ENCODE data around the gene ACTL8.

The ACTL8 gene

DNA sequence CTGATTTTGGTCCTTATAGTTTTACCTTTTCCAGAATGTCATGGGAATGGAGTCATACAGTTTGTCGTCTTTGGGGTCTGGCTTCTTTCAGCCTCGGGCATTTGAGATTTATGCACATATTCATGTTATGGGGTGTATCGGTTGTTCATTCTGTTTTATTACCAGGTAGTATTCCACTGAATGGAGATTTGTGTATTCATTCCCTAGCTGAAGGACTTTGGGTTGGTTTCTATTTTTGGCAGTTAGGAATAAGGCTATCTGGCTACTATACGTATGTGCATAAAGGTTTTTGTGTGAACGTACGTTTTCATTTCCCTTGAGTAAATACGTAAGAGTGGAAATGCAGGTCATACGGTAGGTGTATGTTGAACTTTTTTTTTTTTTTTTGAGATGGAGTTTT lies 65.1 kb downstream of the ACTL8 start:
- TF ChIP-seq ZNF274 (IDR thresholded peaks at IDR 0.05; ENCODE audit: low read depth, low read length) = no peak
- no peak overlapping the region for H3K4me3 ChIP-seq (ENCODE audit: low read length)

DNA sequence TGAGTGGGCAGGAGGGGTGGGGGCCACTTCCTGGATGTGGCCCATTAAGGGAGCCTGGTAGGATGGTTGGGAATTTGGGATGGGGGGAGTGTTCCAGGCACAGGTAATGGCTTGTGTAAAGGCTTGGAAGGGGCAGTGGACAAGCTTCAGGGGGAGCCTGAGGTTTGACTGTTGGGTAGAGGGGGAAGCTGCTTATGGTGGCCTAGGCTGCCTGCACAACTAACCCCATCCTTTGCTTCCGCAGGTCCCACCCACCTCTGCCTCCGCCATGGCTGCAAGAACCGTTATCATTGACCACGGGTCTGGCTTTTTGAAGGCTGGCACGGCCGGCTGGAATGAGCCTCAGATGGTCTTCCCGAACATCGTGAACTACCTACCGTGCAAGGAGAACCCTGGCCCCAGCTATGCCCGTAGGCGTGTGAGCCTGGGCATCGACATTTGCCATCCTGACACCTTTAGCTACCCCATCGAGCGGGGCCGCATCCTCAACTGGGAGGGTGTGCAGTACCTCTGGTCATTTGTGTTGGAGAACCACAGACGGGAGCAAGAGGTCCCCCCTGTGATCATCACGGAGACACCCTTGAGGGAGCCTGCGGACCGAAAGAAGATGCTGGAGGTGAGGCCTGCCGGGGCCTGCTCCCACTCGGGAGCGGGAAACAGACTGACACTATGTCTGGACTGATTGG lies 67.8 kb downstream of the ACTL8 start:
- no peak overlapping the region for H3K4me3 ChIP-seq (ENCODE audit: low read length)
- no peak for TF ChIP-seq ZNF274 (IDR thresholded peaks at IDR 0.05; ENCODE audit: low read depth, low read length)

DNA sequence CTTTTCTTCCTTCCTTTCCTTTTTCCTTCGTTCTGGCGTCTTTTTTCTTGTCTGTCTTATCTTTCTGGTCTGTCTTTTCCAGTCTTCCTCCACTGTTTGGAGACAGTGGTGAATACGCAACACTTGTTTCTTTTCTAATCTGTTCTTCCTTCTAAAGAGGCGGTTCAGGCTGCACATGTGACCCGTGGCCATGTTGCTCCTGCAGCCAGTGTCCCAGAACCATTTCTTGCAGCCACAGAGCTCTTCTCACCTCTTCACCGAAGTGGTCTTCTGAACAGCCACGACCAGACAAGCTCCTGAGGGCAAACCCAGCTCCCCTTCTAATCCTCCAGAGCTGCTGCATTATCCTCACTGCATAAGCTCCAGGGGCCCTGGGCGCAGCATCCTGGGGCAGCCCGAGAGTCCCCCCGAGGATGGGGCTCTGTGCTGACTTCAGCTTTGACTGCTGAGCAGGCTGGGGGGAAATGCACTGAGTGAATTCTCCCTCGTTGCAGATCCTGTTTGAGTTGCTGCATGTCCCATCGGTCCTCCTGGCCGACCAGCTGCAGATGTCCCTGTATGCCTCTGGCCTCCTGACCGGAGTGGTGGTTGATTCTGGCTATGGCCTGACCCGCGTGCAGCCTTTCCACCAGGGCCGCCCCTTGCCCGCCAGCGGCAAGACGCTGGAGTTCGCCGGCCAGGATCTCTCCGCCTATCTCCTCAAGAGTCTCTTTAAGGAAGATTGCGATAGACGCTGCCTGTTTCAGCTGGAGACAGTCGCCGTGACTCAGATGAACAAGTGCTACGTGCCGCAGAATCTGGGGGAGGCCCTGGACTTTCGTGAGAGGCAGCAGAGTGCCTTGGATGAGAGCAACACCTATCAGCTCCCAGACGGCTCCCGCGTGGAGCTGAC lies 70.4 kb downstream of the ACTL8 start:
- no peak overlapping the region for H3K4me3 ChIP-seq (ENCODE audit: low read length)
- no peak for TF ChIP-seq ZNF274 (IDR thresholded peaks at IDR 0.05; ENCODE audit: low read depth, low read length)

GRCh38 chr1:17826165-17826488 lies 71.0 kb downstream of the ACTL8 start:
- no peak overlapping the region for H3K4me3 ChIP-seq (ENCODE audit: low read length)
- no peak for TF ChIP-seq ZNF274 (IDR thresholded peaks at IDR 0.05; ENCODE audit: low read depth, low read length)

DNA sequence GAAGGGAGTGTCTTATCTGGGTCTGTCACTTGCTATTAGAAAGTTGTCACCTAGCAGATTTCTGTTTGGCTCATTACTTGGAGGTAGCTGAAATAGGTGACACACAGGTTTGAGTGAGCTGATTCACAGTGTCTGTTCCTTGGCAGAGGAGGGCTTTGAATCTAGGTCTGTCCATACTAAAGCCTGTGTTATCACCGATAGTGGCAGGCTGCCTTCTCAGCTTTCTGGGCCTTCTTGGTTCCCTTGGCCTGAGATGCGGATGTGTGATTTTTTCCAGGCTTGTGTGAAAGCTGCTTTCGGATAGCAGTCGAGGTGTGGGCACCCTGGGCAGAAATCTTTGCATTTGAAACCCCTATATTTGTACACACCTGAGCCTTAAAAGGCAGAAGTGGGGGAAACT lies 73.9 kb downstream of the ACTL8 start:
- no peak for TF ChIP-seq ZNF274 (IDR thresholded peaks at IDR 0.05; ENCODE audit: low read depth, low read length)

GRCh38 chr1:17829579-17829978 lies 74.4 kb downstream of the ACTL8 start:
- no peak overlapping the region for H3K4me3 ChIP-seq (ENCODE audit: low read length)
- no peak for TF ChIP-seq ZNF274 (IDR thresholded peaks at IDR 0.05; ENCODE audit: low read depth, low read length)

More for the DNA sequence above, 73.9 kb downstream of the ACTL8 start:
- H3K4me3 ChIP-seq (ENCODE audit: low read length) = no peak overlapping the region

DNA sequence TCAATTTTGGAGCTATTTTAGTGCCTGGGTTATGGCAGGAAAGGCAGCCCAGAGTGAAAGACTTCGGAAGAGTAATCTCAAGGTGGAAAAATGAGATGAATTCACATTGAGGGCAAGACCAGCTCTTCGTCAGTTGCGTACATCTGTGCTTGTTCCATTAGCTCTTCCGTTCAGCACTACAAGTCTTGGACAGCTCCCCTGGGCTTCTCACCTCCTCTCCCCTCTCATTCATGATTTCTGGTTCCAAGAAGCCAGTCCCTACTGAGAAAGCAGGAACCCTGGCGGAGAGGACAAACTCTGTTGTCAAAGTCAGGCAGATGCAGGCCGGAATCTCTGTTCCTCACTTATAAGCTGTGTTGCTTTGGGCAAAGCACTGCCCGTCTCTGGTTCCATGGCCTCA lies 76.5 kb downstream of the ACTL8 start:
- TF ChIP-seq ZNF274 (IDR thresholded peaks at IDR 0.05; ENCODE audit: low read depth, low read length) = no peak
- H3K4me3 ChIP-seq (ENCODE audit: low read length) = no peak overlapping the region

- no peak overlapping the region for H3K4me3 ChIP-seq (ENCODE audit: low read length)
- no peak for TF ChIP-seq ZNF274 (IDR thresholded peaks at IDR 0.05; ENCODE audit: low read depth, low read length)
These were observed 78.7 kb downstream of the ACTL8 start for GRCh38 chr1:17833661-17834501.

- no peak overlapping the region for H3K4me3 ChIP-seq (ENCODE audit: low read length)
- no peak for TF ChIP-seq ZNF274 (IDR thresholded peaks at IDR 0.05; ENCODE audit: low read depth, low read length)
These were observed 79.5 kb downstream of the ACTL8 start for GRCh38 chr1:17834561-17835100.

GRCh38 chr1:17837233-17838030 lies 82.3 kb downstream of the ACTL8 start:
- no peak overlapping the region for H3K4me3 ChIP-seq (ENCODE audit: low read length)
- TF ChIP-seq ZNF274 (IDR thresholded peaks at IDR 0.05; ENCODE audit: low read depth, low read length) = no peak

GRCh38 chr1:17839641-17840196 lies 84.6 kb downstream of the ACTL8 start:
- no peak for TF ChIP-seq ZNF274 (IDR thresholded peaks at IDR 0.05; ENCODE audit: low read depth, low read length)

DNA sequence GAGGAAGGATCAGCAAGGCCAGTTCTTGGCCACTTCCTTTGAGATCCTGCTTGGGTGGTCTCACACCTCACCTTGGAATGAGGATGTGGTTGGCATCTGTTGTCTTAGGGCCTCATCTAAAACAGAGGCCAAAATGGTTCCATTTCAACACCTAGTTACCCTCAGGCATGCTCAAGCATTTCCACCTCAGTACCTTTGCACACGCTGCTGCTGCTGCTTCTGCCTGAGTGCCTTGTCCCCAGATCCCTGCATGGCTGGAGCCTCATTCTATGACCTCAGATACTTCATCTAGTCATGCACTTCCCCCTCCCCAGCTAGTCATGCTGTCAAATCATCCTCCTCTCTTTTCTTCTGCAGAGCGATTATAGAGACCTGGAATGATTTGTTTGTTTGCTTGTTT lies 86.8 kb downstream of the ACTL8 start:
- H3K4me3 ChIP-seq (ENCODE audit: low read length) = no peak overlapping the region
- no peak for TF ChIP-seq ZNF274 (IDR thresholded peaks at IDR 0.05; ENCODE audit: low read depth, low read length)

More at GRCh38 chr1:17839641-17840196, 84.6 kb downstream of the ACTL8 start:
- H3K4me3 ChIP-seq (ENCODE audit: low read length) = no peak overlapping the region

- H3K4me3 ChIP-seq (ENCODE audit: low read length) = no peak overlapping the region
- TF ChIP-seq ZNF274 (IDR thresholded peaks at IDR 0.05; ENCODE audit: low read depth, low read length) = no peak
These were observed 87.6 kb downstream of the ACTL8 start for GRCh38 chr1:17842686-17843085.
